Measurements from ENCODE around the gene TLR5. TPM values are rescaled to one million over a fixed set of nuclear protein-coding genes. Genes with fewer than 3 reads are reported as not detected.
"Not testable (repeated sequence)": the region's sequence is repeated elsewhere in the genome, so short reads cannot be mapped to it uniquely, and the experiment has no call there.

Gene TLR5
- total RNA-seq, 2 experiments from 2014 or later: 0.15 to 0.23 TPM

DNA sequence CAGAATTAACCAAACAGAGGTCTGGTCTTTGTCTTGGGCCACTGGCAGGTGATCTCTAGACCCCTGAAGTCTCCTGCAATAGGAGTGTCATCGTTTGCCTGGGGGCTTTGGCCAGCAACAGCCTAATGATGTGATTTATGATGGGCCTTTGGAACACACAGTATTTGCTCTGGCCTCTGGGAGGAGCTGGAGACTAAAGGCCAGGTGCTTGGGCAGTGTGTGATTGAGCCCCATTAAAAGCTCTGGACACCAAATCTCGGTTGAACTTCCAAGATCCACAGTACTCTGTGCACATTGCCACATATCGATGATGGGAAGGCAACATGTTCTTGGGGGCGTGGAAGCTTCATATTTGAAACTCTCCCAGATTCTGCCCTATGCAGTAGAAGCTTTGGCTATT, 32.0 kb upstream of the TLR5 start:
- POLR2A ChIA-PET: no interaction called here
- CTCF ChIA-PET: no interaction called here

DNA sequence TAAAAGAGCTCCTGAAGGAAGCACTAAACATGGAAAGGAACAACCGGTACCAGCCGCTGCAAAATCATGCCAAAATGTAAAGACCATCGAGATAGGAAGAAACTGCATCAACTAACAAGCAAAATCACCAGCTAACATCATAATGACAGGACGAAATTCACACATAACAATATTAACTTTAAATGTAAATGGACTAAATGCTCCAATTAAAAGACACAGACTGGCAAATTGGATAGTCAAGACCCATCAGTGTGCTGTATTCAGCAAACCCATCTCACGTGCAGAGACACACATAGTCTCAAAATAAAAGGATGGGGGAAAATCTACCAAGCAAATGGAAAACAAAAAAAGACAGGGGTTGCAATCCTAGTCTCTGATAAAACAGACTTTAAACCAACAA, 26.4 kb upstream of the TLR5 start:
- DNase-seq; H3K4me3 Mint-ChIP-seq; H3K36me3 Mint-ChIP-seq (ENCODE audit: low read depth); POLR2A ChIA-PET; H3K27me3 Mint-ChIP-seq; H3K9me3 Mint-ChIP-seq; CTCF ChIA-PET; H3K27ac Mint-ChIP-seq; H3K4me1 Mint-ChIP-seq: not testable (repeated sequence)

More for the DNA sequence above, 32.0 kb upstream of the TLR5 start:
- Mint-ChIP-seq H3K27ac (no peak overlapping the region), H3K4me1 (no peaks in the 10 kb centered on the region), H3K4me3 (no peak overlapping the region), H3K27me3 (peaks cover 5% of the 10 kb centered on the region), H3K9me3 (no peaks in the 10 kb centered on the region), H3K36me3 (ENCODE audit: low read depth) (no peaks in the 10 kb centered on the region)
- no peak for DNase-seq

DNA sequence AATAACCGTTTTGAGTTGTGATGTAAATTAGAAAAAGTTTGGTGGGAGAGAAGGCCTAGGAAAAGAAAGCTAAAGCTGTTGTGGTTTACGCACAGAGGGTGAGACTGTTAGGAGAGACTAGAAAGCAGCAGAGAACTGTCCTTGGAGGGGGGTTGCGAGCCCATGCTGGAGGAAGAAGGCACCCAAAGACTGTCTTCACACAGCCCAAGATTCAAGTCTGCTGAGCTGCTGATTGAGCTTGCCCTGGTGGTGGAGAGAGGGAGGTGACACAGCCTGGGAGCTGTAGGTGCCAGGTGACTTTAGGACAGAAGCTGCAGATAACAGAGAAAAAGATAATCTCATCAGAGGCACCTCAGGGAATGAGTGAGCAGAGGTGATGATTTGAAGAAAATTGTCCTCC, 18.3 kb upstream of the TLR5 start:
- ChIA-PET CTCF (interaction anchor here (1.0 to 2.7 kb wide), 3 partner anchors 18 to 32 kb away, joined by 3 to 12 read pairs (median 4); partner anchors contain the start of gene TLR5), POLR2A (no interaction called here)
- Mint-ChIP-seq H3K4me3 (no peak overlapping the region), H3K4me1 (no peaks in the 10 kb centered on the region), H3K27ac (no peak overlapping the region), H3K9me3 (no peaks in the 10 kb centered on the region), H3K36me3 (ENCODE audit: low read depth) (no peaks in the 10 kb centered on the region), H3K27me3 (no peaks in the 10 kb centered on the region)
- DNase-seq: no peak

DNA sequence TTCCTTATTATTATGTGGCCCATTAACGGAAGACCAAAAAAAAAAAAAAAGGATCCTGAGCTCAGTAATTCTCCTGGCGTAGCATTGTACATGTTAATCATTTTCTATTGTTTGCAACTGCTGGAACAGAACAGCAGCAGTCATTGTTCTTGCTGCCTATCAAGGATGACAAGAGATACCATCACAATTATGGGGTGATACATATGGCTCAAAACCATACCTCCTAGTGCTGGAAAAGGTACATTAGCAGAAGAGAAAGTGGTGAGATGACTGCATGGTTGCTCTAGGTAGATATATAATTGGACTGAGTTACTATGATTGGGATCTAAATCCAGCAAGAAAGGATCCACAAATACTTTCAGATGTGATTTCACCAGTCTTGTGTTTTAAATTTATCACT, 13.3 kb upstream of the TLR5 start:
- CTCF ChIA-PET: no interaction called here

DNA sequence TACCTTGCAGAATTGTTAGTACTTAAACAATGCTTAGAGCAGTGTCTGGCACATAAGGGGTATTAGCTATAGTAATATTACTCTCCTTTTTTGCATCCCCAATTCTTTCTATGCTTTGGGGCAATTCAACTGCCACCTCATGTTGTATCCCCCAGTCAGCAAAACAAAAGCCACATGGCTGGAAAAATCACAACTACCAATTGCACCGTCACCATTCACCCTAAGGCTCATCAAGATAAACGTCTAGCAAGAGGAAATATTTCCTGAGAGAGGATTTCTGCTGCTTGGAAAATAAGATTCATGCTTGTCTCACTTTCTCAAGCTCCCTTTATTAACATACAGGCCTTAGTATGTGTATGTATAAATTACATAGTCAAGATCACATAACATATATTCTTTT, 12.1 kb upstream of the TLR5 start:
- Mint-ChIP-seq H3K9me3 (no peaks in the 10 kb centered on the region), H3K27me3 (no peaks in the 10 kb centered on the region), H3K4me3 (no peak overlapping the region), H3K27ac (no peak overlapping the region), H3K36me3 (ENCODE audit: low read depth) (no peaks in the 10 kb centered on the region), H3K4me1 (peaks cover 8% of the 10 kb centered on the region)
- DNase-seq: no peak
- POLR2A ChIA-PET: no interaction called here
- CTCF ChIA-PET: interaction anchor here (1.0 to 3.0 kb wide), 2 partner anchors 12 to 21 kb away, joined by 3 to 12 read pairs; partner anchors contain the start of gene TLR5

More for the DNA sequence above, 13.3 kb upstream of the TLR5 start:
- DNase-seq: no peak
- no peak overlapping the region for H3K4me3 Mint-ChIP-seq
- H3K9me3 Mint-ChIP-seq: no peaks in the 10 kb centered on the region
- H3K36me3 Mint-ChIP-seq (ENCODE audit: low read depth): no peaks in the 10 kb centered on the region
- no peak overlapping the region for H3K27ac Mint-ChIP-seq
- POLR2A ChIA-PET: interaction anchor here (0.7 kb wide), 1 partner anchor 36 kb away, joined by 3 read pairs; no protein-coding TSS in a partner anchor
- no peaks in the 10 kb centered on the region for H3K27me3 Mint-ChIP-seq
- peaks cover 8% of the 10 kb centered on the region for H3K4me1 Mint-ChIP-seq

DNA sequence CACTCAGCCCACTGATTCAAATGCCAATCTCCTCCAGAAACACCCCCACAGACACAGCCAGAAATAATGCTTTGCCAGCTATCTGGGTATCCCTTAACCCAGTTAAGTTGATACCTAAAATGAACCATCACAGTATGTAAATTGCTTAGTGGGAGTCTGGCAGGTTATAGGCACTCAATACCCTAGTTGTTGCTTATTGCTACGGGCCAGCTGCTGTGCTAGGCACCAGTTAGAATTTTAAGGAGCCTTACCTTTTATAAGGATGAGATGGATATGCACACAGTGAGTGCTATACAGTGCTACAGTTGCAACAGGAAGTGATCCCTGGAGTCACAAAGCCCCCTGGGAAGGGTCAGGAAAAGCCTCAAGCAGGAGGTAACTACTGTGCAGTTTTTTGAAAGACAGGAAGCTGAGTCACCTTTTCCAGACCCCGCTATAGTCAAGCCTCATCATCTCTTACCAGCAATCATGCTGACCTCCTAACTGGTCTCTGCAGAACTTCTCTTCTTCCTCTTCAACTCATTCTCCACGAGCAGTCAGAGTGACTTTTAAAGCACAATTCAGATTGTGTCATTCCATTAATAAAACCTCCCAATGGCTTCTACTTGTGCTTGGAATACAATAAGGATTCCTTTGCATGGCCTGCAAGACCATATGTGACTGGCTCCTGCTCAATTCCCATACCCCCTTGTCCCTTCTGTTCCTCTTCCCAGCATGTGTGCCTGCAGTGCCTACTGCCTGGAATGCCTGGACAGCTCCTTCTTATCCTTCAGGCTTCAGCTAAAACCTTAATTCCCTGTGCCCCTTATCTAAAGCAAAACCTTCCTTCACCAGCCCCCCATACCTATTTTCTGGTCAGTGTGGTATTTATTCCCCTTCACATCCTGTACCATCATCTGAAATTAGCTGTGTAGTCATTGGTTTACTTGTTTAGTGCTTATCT, 10.4 kb upstream of the TLR5 start:
- no peaks in the 10 kb centered on the region for H3K27me3 Mint-ChIP-seq
- no peak overlapping the region for H3K4me3 Mint-ChIP-seq
- no peak for DNase-seq
- CTCF ChIA-PET: interaction anchor here (1.0 to 3.0 kb wide), 2 partner anchors 19 to 30 kb away, joined by 4 to 12 read pairs; no protein-coding TSS in a partner anchor
- no peaks in the 10 kb centered on the region for H3K36me3 Mint-ChIP-seq (ENCODE audit: low read depth)
- POLR2A ChIA-PET: no interaction called here
- peaks cover 8% of the 10 kb centered on the region for H3K4me1 Mint-ChIP-seq
- H3K9me3 Mint-ChIP-seq: no peaks in the 10 kb centered on the region
- H3K27ac Mint-ChIP-seq: no peak overlapping the region

DNA sequence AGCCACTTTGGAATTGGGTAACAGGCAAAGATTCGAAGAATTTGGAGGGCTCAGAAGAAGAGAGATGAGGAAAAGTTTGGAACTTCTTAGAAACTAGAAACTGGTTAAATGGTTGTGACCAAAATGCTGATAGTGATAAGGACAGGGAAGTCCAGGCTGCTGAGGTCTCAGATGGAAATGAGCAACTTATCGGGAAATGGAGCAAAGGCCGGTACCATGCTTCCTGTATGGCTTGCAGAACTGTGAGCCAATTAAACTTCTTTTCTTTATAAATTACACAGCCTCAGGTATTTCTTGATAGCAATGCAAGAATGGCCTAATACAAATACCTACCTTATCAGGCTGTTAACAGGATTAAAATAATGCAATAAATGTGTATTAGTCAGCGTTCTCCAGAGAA, 9.4 kb upstream of the TLR5 start:
- ChIA-PET CTCF (interaction anchor here (3.2 kb wide), 1 partner anchor 19 kb away, joined by 18 read pairs; no protein-coding TSS in a partner anchor), POLR2A (interaction anchor here (1.0 kb wide), 1 partner anchor 9 kb away, joined by 4 read pairs; the partner anchor contains the start of gene TLR5)
- Mint-ChIP-seq H3K27me3 (peaks cover 1% of the 10 kb centered on the region), H3K27ac (no peak overlapping the region), H3K36me3 (ENCODE audit: low read depth) (no peaks in the 10 kb centered on the region), H3K9me3 (peaks cover 3% of the 10 kb centered on the region), H3K4me3 (no peak overlapping the region), H3K4me1 (peaks cover 8% of the 10 kb centered on the region)
- DNase-seq: no peak

DNA sequence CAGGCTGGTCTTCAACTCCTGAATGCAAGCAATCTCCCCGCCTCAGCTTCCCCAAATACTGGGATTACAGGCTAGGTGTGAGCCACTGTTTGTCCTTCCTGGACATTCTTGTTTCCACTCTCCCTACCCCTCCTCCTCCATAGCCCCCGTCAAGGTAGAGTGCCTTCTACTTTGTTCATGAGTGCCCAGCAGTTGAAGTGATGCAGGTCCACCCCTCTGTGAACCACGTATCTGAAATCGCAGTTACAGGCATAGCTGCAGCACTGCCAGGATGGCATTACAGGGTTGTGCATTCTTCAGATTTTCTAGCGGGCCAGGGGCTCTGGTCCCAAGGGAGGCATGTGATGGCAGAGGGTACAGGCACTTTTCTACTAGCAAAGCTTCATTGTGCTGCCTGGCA, 7.4 kb upstream of the TLR5 start:
- Mint-ChIP-seq H3K4me1 (peaks cover 8% of the 10 kb centered on the region), H3K4me3 (no peak overlapping the region), H3K27ac (no peak overlapping the region), H3K36me3 (ENCODE audit: low read depth) (no peaks in the 10 kb centered on the region), H3K27me3 (peaks cover 13% of the 10 kb centered on the region), H3K9me3 (peaks cover 10% of the 10 kb centered on the region)
- CTCF ChIA-PET: interaction anchor here (0.5 to 3.2 kb wide), 6 partner anchors 7 to 135 kb away, joined by 3 to 18 read pairs (median 5); partner anchors contain the start of gene TLR5
- POLR2A ChIA-PET: interaction anchor here (0.6 to 1.1 kb wide), 2 partner anchors 10 to 299 kb away, joined by 3 read pairs; no protein-coding TSS in a partner anchor
- DNase-seq: no peak

DNA sequence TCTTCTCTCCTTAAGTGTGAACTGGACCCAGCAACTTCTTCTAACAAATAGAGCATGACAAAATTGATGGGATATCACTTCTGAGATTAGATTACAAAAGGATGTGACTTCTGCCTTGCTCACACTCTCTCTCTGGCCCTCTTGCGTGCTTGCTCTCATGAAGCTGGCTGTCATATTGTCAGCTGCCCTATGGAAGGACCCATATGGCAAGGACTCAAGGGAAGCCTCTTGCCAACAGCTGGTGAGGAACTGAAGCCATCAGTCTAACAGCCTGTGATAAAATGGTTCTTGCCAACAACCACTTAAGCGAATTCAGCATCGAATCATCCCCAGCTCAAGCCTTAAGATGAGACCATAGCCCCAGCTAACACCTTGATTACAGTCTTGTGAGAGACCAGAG, 4.8 kb upstream of the TLR5 start:
- H3K36me3 Mint-ChIP-seq (ENCODE audit: low read depth): no peaks in the 10 kb centered on the region
- no peak for DNase-seq
- ChIA-PET CTCF (interaction anchor here (1.4 to 2.1 kb wide), 2 partner anchors 14 to 24 kb away, joined by 5 to 11 read pairs; no protein-coding TSS in a partner anchor), POLR2A (no interaction called here)
- peaks cover 13% of the 10 kb centered on the region for H3K27me3 Mint-ChIP-seq
- no peak overlapping the region for H3K4me3 Mint-ChIP-seq
- H3K27ac Mint-ChIP-seq: no peak overlapping the region
- peaks cover 9% of the 10 kb centered on the region for H3K4me1 Mint-ChIP-seq
- H3K9me3 Mint-ChIP-seq: peaks cover 10% of the 10 kb centered on the region

DNA sequence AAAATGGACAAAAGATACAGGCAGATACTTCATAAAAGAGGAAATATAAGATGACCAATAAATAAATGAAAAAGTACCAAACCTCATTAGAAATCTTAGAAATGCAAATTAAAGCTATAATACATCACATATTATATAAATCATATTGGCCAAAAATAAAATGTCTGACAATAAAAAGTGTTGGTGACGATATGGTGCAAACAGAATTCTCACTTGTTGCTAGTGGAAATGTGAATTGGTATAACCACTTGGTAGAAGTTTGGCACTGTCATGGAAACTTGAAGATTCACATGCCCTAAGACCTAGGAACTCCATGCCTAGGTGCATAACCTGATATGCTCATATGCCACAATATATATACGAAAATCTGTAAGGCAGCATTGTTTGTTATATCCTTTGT, 4.4 kb upstream of the TLR5 start:
- no peak for DNase-seq
- Mint-ChIP-seq H3K27me3 (peaks cover 13% of the 10 kb centered on the region), H3K4me3 (no peak overlapping the region), H3K9me3 (peaks cover 10% of the 10 kb centered on the region), H3K27ac (no peak overlapping the region), H3K4me1 (peaks cover 9% of the 10 kb centered on the region), H3K36me3 (ENCODE audit: low read depth) (no peaks in the 10 kb centered on the region)
- ChIA-PET POLR2A (no interaction called here), CTCF (interaction anchor here (1.4 to 2.1 kb wide), 2 partner anchors 14 to 24 kb away, joined by 5 to 11 read pairs; no protein-coding TSS in a partner anchor)

DNA sequence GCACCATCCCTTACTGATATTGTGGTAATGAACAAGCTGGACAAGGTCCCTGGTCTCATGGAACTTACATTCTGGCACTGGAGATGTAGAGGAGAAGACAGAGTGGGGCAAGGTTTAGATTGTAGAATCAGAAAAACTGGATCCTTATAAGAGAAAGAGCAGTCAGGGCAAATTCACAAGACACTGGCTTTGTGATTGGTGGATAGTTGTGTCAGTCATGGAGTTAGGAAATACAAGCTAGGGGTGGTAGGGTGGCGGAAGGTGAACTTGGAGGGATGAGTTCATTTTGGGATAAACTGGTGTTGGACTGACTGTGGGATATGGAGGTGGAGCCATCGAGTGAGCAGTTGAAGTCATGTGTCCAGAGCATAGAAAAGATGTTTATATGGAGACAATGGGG, 3.7 kb upstream of the TLR5 start:
- H3K9me3 Mint-ChIP-seq: peaks cover 10% of the 10 kb centered on the region
- H3K4me3 Mint-ChIP-seq: no peak overlapping the region
- no peaks in the 10 kb centered on the region for H3K36me3 Mint-ChIP-seq (ENCODE audit: low read depth)
- DNase-seq: no peak
- peaks cover 13% of the 10 kb centered on the region for H3K27me3 Mint-ChIP-seq
- CTCF ChIA-PET: interaction anchor here (1.4 to 2.1 kb wide), 2 partner anchors 13 to 23 kb away, joined by 5 to 11 read pairs; no protein-coding TSS in a partner anchor
- POLR2A ChIA-PET: no interaction called here
- H3K4me1 Mint-ChIP-seq: peaks cover 9% of the 10 kb centered on the region
- no peak overlapping the region for H3K27ac Mint-ChIP-seq

DNA sequence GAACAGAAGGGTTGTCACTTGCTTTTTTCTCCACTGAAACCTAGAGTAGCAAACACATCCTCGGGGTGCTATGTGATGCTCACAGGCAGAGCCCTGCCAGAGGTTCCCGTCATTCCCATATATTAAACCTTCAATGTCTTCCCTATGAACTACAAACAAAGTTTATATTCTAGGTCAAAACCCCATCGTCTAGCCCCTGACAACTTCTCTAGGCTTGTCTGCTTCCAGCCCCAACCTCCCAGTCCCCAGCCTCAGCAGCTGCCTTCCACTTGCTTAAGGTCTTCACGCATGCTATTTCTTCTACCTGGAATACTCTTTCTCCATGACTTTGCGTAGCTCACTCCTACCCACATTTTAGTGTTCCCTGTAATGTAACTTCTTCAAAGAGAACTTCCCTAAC, 1.9 kb upstream of the TLR5 start:
- Mint-ChIP-seq H3K27me3 (peaks cover 15% of the 10 kb centered on the region), H3K9me3 (peaks cover 10% of the 10 kb centered on the region), H3K36me3 (ENCODE audit: low read depth) (no peaks in the 10 kb centered on the region), H3K4me3 (no peak overlapping the region), H3K27ac (no peak overlapping the region), H3K4me1 (peaks cover 9% of the 10 kb centered on the region)
- DNase-seq: no peak
- ChIA-PET POLR2A (interaction anchor here (2.2 kb wide), 1 partner anchor 11 kb away, joined by 9 read pairs; no protein-coding TSS in a partner anchor), CTCF (interaction anchor here (0.8 to 1.4 kb wide), 2 partner anchors 11 to 15 kb away, joined by 3 to 5 read pairs; no protein-coding TSS in a partner anchor)

DNA sequence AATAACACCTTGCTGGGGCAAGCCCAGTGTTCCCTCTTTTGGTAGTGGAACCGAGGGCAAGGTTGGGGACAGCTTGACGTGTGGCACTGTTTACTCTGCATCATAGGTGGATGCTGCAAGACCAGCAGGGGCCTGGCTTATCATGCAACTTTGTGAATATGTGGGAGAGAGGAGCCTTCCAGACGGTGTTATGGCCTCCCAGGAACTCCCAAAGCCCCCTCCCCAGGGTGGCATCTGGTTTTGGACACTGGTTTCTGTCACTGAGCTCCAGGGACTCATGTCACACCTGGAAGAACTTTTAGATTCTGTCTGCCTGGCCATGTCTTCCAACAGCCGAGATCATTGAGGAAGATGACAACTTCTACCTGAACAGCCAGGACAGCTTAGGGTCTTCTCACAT, 1.4 kb upstream of the TLR5 start:
- Mint-ChIP-seq H3K27ac (no peak overlapping the region), H3K36me3 (ENCODE audit: low read depth) (no peaks in the 10 kb centered on the region), H3K4me1 (peaks cover 9% of the 10 kb centered on the region), H3K9me3 (peaks cover 10% of the 10 kb centered on the region), H3K4me3 (no peak overlapping the region), H3K27me3 (peaks cover 15% of the 10 kb centered on the region)
- DNase-seq: no peak
- CTCF ChIA-PET: interaction anchor here (0.8 to 2.8 kb wide), 4 partner anchors 11 to 21 kb away, joined by 3 to 33 read pairs (median 8); no protein-coding TSS in a partner anchor
- POLR2A ChIA-PET: interaction anchor here (2.2 kb wide), 1 partner anchor 10 kb away, joined by 9 read pairs; no protein-coding TSS in a partner anchor
